Right lobe of liver (tissue), 4 donors: ENCODE measurements around the gene FBXL19.

Experiments
- CTCF ChIP-seq, 4 donors: fragments of 200-600 bp in 3 of 4; fragments of 450-650 bp in 1 of 4; IDR thresholded peaks; one replicate each; pipeline versions ENCODE4 v1.5.1 to v1.8.0; 2016 to 2022; ENCODE audit warnings: antibody characterized with exemption in 4 of 4, mild to moderate bottlenecking in 2 of 4
- POLR2A ChIP-seq: fragments of 450-650 bp; IDR thresholded peaks from one replicate; pipeline ENCODE4 v1.6.1; 2017; ENCODE audit warnings: antibody characterized with exemption, mild to moderate bottlenecking
- donor health status: DM: no; HTN: no; CAD: no.
- donor health status: DM: no; HTN: no; CAD: no.
- donor health status: DM: no; HTN: yes; CAD: no.

DNA sequence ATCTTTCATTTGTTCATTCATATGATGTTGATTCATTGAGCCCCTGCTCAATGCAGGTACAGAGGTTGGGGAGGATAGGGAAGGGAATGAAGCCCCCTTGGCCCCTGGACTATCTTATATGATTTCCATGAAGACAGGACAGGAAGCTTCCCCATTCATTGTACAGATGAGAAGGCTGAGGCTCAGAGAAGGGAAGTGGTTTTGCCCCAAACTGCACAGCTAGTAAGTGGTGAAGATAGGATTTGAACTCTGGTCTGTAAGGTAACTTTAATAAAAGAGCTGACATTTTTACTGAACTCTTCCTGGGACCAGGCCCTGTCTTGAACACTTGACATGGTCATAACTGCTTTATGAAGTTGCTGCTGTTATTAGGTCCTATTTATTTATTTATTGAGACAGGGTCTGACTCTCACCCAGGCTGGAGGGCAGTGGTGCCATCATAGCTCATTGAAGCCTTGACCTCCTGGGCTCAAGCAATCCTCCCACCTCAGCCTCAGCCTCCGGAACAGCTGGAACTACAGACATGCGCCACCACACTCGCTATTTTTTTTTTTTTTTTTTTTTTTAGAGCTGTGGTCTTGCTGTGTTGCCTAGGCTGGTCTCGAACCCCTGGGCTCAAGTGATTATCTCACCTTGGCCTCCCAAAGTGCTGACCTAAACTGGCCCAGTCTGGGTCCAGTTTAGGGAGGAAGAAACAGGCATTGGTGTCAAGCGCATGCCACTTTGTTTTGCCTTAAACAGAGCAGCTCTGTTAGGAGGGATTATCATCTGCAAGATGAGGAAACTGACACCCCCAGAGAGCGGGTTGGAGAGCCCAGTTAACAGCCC, 22.0 kb upstream of the FBXL19 start:
- TF ChIP-seq CTCF (IDR thresholded peaks at IDR 0.05) (no peak), POLR2A (no peak)
